Measurements from ENCODE around the gene LMAN2. TPM values are rescaled to one million over a fixed set of nuclear protein-coding genes. Genes with fewer than 3 reads are reported as not detected.
A peak's percentile ranks its signal among the peaks of the same experiment; 100 is the strongest.
"Not testable (repeated sequence)": the region's sequence is repeated elsewhere in the genome, so short reads cannot be mapped to it uniquely, and the experiment has no call there.

Gene LMAN2
- total and polyA plus RNA-seq, 2 experiments from 2014 or later: 153 to 227 TPM

- Histone ChIP-seq H3K4me3 (no peak overlapping the region), H4K20me1 (replicated peaks; ENCODE audit: insufficient read depth) (peaks cover 22% of the 10 kb centered on the region), H3K79me2 (replicated peaks; ENCODE audit: insufficient read depth) (peaks cover 21% of the 10 kb centered on the region), H3K27me3 (ENCODE audit: insufficient read depth) (no peaks in the 10 kb centered on the region), H2AFZ (no peak overlapping the region), H3F3A (replicated peaks; ENCODE audit: low read depth) (peaks cover 23% of the 10 kb centered on the region; the same call in 1 of the 2 replicates), H3K9me2 (ENCODE audit: insufficient read depth) (no peaks in the 10 kb centered on the region), H3K4me2 (no peak overlapping the region), H3K4me1 (ENCODE audit: insufficient read depth) (peaks cover 14% of the 10 kb centered on the region), H3K36me3 (ENCODE audit: insufficient read depth) (peaks cover 17% of the 10 kb centered on the region), H3K27ac (ENCODE audit: low read depth) (no peak overlapping the region)
- Mint-ChIP-seq H3K9me3 (no peaks in the 10 kb centered on the region; the same call in 2 of the 3 replicates), H3K4me1 (peaks cover 40% of the 10 kb centered on the region), H3K27me3 (ENCODE audit: insufficient read depth, low read depth, poor library complexity) (peaks cover 22% of the 10 kb centered on the region), H3K36me3 (ENCODE audit: low read depth) (peaks cover 37% of the 10 kb centered on the region), H3K27ac (no peak overlapping the region), H3K4me3 (no peak overlapping the region)
- DNase-seq (ENCODE audit: low spot score) (peak; percentile 67), ATAC-seq (no peak)
- peak; percentile 30 to 53 for TF ChIP-seq CTCF (conservative IDR thresholded peaks at IDR 0.05; ENCODE audit: low read depth in 2 of 2)
- TF ChIP-seq ETS1 (IDR thresholded peaks at IDR 0.05): no peak
- no peak for TF ChIP-seq JUNB (IDR thresholded peaks at IDR 0.05; ENCODE audit: unreplicated experiment)
- TF ChIP-seq CREB1 (CRISPR knock-in tag; IDR thresholded peaks at IDR 0.05; ENCODE audit: low read depth): no peak
- TF ChIP-seq ZNF114 (CRISPR knock-in tag; IDR thresholded peaks at IDR 0.05): no peak
- no peak for TF ChIP-seq STAT1 (IDR thresholded peaks at IDR 0.05; ENCODE audit: unreplicated experiment)
- TF ChIP-seq EZH2phosphoT487 (IDR thresholded peaks at IDR 0.05; ENCODE audit: unreplicated experiment): no peak
- no peak for TF ChIP-seq POLR2AphosphoS5 (IDR thresholded peaks at IDR 0.05; ENCODE audit: low read depth)
Measured at GRCh38 chr5:177306674-177307543, 44.6 kb downstream of the LMAN2 start.

- not testable (repeated sequence) for H3K27ac Mint-ChIP-seq; H3K4me3 ChIP-seq; H3K27me3 ChIP-seq (ENCODE audit: insufficient read depth); H3K9me2 ChIP-seq (ENCODE audit: insufficient read depth); H3K9me3 Mint-ChIP-seq; H2AFZ ChIP-seq; H3K4me2 ChIP-seq; H3K27ac ChIP-seq (ENCODE audit: low read depth); ATAC-seq; DNase-seq (ENCODE audit: low spot score)
- H3K79me2 ChIP-seq (replicated peaks; ENCODE audit: insufficient read depth): peaks cover 21% of the 10 kb centered on the region
- H3K4me1 Mint-ChIP-seq: peaks cover 40% of the 10 kb centered on the region
- peak overlapping the region; percentile 38; the same call in 2 of the 3 replicates for H3K4me3 Mint-ChIP-seq
- H3K4me1 ChIP-seq (ENCODE audit: insufficient read depth): peaks cover 14% of the 10 kb centered on the region
- H4K20me1 ChIP-seq (replicated peaks; ENCODE audit: insufficient read depth): peaks cover 27% of the 10 kb centered on the region
- H3K36me3 Mint-ChIP-seq (ENCODE audit: low read depth): peaks cover 38% of the 10 kb centered on the region
- H3K36me3 ChIP-seq (ENCODE audit: insufficient read depth): peaks cover 17% of the 10 kb centered on the region
- H3F3A ChIP-seq (replicated peaks; ENCODE audit: low read depth): peaks cover 31% of the 10 kb centered on the region
- peaks cover 22% of the 10 kb centered on the region for H3K27me3 Mint-ChIP-seq (ENCODE audit: insufficient read depth, low read depth, poor library complexity)
Measured at GRCh38 chr5:177306103-177306640, 45.3 kb downstream of the LMAN2 start.

Measured in GM23338 (cell line).